GM21515 (cell line): ENCODE results near the gene GGA2.

Source experiments
- ATAC-seq: cut with Tn5 transposase; IDR thresholded peaks from one replicate; pipeline ENCODE4 v1.9.1; 2021; ENCODE audit not compliant: unreplicated experiment

GGA2 gene

DNA sequence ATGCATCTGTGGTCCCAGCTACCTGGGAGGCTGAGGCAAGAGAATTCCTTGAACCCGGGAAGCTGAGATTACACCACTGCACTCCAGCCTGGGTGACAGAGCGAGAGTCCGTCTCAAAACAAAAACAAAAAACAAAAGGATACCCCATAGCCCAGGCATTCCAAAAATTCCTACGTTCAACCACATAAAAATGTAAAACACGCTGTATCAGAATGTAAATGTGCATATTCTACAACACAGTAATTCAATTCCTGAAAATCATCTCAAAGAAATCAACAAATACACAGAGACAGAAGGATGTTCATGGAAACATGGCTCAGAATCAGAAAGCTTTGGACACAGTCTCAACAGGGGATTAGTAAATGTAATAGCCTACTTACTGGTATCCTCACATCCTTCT lies 90.3 kb downstream of the GGA2 start:
- ATAC-seq = no peak

DNA sequence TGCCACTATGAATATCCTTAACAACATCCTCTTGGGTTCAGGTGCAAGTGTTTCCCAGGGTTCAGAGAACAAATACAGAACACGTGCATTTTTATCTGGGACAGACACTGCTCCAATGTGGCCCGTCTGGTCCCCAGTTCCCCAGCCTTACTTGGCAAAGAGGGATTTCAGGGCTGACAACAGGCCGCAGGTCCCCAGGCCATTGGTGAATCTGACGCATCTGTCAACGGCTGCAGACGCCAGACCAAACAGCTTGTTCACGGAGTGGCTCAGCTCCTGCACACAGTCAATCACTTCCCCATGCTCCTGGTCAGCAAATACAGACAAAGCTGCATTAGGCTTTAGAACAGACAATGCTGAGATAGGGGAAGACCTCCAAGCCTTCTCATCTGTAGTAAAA lies 93.5 kb downstream of the GGA2 start:
- no peak for ATAC-seq

DNA sequence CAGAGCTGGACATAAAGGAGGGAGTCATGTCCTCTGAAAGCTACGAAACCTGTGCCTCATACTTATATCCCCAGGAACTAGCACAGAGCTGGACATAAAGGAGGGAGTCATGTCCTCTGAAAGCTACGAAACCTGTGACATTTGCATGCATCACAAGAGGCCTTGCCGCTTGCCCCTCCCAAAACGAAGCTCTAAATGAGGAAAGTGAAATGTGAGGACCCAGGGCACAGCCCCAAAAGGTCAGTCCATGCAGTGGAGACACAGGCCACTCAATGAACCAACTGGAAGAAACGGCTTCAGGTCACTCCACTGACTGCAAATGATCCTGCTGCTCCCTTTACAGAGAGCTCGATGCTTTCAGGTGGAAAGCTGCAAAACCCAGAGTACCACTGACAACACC lies 95.6 kb downstream of the GGA2 start:
- ATAC-seq = no peak
